Fibroblast of the conjunctiva (primary cell): ENCODE results near the gene CROCC2.

ENCODE experiments used
- DNase-seq: peaks from one replicate; pipeline ENCODE4 v3.0.0-alpha.2; 2010; ENCODE audit warnings: low read depth

CROCC2 gene

DNA sequence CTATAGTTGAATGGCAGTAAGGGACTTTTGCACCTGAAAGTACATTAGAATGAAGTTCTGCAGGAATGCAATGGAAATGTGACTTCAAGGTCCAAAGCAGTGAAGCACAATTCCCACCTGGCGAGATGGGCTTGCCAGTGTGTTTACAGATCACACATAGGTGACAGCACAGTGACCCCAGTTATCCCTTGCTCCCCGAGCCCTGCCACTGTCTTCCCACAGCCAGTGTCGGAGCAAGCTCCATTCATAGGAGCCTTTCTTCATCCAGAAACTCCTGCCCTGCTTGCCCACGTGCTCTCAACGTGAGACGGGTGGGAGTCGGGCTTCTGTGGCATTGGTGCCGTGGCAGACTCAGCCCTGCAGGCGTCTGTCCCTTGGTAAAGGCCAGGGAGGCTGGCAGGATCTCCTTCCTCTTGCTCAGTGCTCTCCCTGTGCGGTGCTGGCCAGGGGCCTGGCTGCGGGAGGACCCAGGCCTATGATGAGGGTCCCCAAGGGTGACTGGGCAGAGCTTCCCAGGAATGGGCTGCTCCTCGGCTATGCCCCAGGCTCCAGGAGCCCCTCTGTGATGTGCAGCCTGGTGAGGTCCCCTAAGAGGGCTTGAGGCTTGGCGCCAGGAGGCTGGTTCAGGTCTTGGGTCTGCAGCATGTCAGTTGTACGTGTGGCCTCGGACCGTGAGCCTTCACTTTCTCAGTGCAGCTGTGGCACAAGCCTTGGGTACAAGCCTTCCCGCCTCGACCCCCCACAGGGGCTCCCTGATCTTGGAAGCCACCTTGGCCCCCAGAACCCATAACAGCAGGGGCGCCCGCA is 132.4 kb downstream of the CROCC2 start:
- DNase-seq = no peak

DNA sequence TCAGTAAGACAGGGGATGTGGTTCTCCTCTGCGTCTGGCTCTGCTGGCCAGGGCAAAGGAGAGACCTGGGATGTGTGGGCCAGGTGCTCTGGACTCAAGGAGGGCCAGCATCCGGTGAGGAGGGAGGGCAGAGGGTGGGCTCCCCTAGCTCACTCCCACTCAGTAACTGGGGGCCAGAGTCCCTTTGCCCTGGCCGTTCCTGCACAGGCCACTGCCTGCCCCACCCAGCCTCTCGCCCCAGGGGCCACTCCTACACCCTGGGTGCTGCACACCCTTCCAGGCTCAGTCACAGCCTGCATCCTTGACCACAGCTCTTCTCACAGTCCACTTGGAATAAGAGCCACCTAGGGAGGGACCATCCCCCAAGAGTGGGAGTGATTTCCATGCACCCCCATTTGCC is 133.3 kb downstream of the CROCC2 start:
- no peak for DNase-seq

DNA sequence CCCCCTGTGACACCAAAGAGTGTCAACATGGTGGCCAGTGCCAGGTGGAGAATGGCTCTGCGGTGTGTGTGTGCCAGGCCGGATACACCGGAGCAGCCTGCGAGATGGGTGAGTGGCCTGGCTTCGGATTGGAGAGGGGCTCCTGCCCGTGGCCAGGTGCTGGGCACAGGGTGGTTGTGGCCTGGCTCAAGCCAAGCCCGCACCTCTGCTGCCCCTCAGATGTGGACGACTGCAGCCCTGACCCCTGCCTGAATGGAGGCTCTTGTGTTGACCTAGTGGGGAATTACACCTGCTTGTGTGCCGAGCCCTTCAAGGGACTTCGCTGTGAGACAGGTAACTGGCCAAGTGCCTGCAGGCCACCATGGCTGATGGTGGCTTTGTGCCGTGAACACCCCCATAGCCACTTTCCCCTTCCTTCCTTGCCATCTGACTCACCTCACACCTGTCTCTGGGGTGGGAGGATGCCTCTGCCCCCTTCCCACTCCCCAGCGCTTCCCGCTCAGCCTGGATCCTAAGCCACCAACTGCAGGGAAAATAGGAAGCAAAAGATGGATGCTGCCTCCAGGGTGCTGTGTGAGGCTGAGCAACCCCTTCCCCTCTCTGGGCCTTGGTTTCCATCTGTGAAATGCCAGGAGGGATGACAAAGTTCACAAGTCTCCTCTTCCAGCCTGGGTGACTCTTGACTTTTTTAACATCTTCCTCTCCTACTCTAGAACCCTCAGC is 134.1 kb downstream of the CROCC2 start:
- DNase-seq = no peak

DNA sequence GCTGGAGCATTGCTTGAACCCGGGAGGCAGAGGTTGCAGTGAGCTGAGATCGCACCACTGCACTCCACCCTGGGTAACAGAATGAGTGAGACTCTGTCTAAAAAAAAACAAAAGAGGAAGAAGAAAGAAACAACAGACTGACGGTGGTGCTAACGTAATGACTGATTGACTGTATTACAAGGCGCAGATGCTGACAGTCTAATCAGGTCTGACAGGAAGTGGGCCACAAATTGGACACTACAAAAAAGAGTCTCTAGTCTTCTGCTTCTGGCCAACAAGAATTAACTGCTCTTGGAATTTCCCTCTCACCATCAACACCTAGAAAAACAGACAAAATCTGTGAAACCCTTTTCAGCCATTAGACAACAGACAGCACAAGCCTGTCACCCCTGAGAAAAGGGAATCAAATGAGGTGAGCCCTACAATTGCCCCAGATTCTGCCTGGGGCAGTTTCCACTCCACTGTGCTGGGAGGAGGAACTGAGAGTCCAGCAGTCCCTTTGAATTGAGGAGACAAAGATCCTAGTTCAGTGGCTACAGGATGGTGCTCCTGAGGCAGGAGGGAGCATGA is 135.5 kb downstream of the CROCC2 start:
- no peak for DNase-seq
